MV-4-11 (cell line): ENCODE measurements around the gene SNX19.

Experiments used
- DNase-seq: peaks from one replicate; lab custom pipeline; 2025; lab: John Stamatoyannopoulos, UW

The SNX19 gene

DNA sequence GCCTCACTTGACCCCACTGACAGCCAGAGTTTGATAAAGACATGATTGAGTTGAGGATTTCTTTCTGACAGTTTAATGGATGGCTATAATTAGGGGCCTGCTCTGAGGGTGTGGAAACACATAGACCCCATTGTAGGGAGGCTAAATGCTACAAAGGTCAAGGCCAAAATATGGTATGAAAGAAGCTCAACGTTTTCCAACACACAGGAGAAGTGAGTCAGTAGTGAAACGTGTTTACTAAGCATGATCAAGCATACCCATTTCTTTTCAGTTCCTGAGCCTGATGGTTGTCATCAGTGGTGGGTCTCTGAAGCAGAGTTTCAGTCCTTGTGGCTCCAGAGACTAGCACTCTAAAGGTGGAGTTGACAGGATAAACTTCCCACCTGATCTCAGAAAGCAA is 69.7 kb downstream of the SNX19 start:
- DNase-seq: no peak

GRCh38 chr11:130842001-130842400 is 74.3 kb downstream of the SNX19 start:
- DNase-seq: no peak

DNA sequence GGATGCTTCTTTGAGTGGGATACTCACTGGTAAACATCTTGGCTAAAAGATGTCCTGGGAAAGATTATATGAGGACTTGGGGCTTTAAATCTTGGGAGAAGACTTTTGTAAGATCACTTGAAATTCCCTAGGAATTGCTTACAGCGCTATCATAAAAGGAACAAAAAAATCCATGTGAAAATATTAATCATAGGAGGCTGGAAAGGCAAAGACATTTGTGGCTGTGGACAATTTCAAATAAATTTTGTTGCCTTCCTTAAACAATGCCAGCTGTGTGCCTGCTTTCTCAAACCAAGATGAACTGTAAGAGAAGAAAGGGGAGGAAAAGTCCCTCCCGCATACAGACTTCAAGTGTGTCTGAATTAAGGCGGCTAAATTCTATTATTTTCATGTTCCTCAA is 75.6 kb downstream of the SNX19 start:
- DNase-seq: no peak

GRCh38 chr11:130839981-130840666 is 76.2 kb downstream of the SNX19 start:
- DNase-seq: no peak

GRCh38 chr11:130837194-130837593 is 79.1 kb downstream of the SNX19 start:
- DNase-seq: no peak

DNA sequence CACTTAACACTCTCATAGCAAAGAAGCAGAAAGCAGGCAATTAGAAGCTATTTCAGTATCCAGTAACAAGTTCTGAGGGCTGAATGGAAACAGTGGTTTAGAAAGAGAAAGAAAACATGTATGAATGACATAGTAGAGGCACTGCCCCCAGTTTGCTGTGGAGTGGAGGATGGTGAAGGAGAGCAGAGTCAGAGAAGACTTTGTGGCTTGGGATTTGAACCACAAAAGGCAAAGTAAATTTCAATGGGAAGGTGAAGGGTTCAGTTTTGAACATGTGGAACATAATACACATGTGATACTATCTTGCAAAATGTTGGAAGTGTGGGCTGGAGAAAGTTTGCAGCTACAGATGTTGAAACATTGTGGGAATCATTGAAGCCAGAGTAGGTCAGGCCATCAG is 81.4 kb downstream of the SNX19 start:
- DNase-seq: no peak

DNA sequence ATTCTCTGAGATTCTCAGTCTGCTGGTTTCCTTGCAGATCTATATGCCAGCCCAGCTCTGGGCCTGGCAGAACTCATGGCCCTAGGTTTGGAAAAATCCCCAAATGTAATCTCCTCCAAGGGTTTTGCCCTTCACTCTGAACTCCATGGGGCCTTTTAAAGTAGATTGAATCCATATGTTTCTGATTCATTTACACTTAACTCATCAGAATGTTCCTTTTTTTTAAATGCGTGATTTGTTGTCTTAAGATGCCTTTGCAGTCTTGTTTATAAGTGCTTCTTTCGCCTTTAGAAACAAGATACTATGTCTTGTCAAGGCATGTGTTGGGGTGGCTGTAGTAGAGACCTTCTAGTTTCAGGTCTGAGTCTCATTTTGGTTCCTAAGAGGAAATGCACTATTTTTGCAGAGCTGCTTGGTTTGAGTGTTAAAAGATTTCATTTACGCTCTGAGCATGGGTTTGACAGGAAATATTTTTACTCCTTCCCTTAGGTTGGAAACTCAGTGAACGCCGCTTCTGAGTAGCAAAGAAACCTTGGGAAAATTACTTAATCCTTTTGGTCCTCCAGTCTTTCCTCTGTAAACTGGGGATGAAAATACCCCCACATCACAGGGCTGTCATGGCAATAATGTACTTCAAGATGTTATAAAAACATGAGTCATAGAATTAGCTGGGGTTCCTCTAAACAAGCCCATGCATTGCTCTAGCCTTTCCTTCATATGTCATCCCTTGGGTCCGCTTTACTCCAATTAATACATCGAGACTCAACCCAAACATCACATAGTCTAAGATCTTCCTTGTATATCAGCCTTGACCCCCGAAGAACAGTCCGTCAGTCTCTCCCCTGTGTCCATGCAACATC is 83.5 kb downstream of the SNX19 start:
- DNase-seq: no peak

GRCh38 chr11:130831976-130832375 is 84.3 kb downstream of the SNX19 start:
- no peak for DNase-seq

DNA sequence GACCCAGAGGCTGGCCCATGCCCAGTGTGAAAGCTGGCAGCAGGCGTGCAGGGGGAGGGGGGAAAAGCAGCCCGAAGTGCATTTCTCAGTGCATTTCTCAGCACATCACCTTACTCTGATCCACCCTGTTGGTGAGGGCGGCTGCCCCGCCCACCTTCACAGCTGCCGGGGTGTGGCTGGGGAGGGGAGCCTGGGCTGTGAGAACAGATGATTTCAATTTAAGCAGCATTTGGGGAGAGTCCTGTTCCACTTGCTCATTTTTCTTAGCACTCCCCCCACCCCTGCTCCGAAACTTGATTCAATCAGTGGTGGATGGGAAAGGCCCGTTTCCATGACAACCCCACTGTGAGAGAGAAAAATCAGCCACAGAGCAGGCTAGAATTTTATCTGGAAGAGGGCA is 84.8 kb downstream of the SNX19 start:
- no peak for DNase-seq

DNA sequence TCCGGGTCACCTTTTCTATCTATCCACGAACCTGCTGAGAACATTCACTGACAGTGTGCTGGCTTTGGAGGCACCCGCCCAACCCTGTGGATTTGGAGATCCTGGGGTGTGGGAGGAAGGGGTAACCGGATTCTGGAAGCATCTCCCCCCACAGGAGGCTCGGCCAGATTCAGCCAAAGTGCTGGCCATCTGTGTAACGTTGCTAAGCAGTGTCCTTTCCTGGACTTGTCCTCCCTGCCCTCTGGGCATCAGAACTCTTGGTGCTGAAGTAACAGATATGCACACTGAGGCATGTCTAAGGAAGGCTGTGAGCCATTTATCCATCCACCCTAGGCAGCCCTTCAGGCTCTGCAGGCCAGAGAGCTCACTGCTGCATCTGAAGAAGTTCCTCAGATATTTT is 85.7 kb downstream of the SNX19 start:
- DNase-seq: no peak

DNA sequence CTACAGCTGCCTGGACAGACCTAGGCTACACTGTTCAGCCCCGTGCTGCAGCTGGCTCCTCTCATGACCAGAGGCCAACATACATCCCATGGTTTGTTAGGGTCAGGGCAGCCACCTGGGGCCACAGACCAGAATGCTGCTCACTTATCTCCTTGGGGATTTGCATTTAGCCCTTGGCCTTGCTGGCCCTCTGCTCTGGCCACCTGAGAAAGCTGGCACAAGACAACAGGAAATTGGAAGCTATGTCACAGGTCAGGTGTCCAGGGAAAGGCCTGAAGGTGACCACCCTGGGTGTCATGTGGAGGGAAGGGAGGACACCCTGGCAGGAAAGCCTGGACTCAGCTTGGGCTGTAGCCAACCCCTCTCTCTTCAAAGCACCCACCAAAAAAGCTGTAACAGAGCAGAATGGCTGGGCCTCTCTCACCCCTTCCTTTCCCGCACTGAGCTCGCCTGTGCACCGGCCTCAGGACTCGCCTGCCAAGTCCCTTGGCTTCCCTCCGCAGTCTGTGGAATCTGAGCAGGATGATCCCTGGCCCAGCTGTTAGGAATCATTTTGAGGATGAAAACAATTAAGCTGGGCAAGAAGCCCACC is 86.3 kb downstream of the SNX19 start:
- no peak for DNase-seq

DNA sequence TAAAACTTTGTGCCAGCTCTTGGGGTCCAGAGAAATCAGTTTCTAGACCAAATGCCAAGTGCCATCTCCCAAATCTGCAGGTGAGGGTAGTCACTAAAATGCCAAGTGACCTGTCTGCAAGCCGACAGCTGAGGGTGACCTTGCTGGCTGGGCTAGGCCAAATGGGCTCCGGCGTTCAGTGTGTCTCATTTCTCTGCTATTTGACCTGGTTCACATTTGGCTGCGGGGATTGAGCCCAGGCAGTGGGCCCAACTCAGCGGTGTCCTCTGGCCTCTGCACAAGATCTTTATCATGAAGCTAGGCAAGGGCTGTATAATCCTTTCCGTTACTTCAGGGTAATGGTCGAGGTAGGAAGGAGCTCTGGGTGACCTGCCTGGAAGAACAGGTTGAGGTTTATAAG is 87.5 kb downstream of the SNX19 start:
- DNase-seq: no peak

- DNase-seq: peak; percentile 41
These were observed 88.6 kb downstream of the SNX19 start for GRCh38 chr11:130827451-130828377.

GRCh38 chr11:130826572-130826971 is 89.7 kb downstream of the SNX19 start:
- no peak for DNase-seq

DNA sequence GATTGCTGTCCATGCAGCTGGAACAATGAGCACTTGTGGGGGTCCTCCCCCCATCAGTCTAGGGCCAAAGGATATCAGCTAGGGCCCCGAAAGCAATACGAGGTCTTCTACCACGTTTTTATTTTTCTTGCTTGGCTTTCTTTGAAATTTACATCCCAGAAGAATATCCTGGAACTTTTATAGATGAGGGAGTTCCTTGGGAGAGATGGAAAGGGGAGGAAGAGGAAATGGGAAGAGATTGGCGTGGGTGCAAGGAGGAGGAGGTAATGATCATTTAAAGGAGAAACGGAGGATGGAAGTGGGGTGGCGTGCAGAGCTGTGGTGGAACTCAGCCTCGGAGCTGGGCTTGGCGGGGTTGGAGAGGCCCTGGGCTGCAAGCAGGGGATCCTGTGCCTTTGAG is 90.3 kb downstream of the SNX19 start:
- DNase-seq: no peak

DNA sequence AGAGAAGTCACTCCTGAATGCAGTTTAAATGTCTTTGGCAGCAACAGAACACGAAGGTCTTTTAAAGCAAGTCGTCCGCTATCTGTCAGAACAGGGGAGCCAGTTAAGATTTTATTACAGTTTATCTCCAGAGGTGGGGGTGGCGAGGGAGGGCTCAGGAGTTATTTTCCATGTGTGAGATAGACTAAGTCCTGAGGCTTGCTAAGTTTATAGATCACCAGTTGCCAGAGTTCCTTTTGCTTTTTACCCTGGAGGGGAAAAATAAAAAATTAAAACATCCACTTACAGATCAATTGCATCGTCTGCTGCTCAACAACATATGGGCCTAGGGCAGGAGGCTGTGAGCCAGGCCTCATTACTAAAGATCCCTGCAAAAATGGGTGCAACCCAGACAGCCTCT is 90.7 kb downstream of the SNX19 start:
- DNase-seq: no peak
